Measurements from ENCODE around the gene GPR176.
A peak's percentile ranks its signal among the peaks of the same experiment; 100 is the strongest.

GPR176 gene

DNA sequence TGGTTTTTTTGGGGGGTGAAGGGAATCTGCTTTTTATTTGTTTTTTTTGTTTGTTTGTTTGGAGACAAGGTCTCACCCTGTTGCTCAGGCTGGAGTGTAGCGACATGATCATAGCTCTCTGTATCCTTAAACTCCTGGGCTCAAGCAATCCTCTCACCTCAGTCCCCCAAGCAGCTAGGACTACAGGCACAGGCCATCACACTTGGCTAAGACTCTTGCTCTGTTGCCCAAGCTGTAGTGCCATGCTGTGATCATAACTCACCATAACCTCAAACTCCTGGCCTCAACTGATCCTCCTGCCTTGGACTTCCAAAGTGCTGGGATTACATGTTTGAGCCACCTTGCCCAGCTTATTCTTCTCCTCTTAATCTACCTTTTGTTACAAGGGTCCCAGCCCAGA lies 31.8 kb downstream of the GPR176 start:
- no peak for DNase-seq

DNA sequence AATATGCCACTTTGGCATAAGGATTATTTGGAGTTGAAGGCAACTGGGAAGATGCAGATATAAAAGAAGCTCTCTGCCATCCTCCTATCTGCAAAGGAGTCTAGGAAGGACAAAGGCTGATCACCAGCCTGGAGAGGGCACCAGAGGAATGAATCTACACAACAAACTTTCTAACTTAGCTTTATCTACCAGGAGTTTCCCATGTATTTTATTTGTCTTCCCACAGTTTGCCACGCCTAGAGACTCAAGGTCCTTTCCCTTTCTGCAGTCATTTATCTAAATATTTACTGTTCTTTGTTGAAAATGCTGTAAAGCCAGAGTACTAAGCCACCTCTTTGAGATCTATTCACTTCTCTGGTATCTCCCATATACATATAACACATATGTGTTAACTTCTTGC lies 32.2 kb downstream of the GPR176 start:
- DNase-seq = no peak

DNA sequence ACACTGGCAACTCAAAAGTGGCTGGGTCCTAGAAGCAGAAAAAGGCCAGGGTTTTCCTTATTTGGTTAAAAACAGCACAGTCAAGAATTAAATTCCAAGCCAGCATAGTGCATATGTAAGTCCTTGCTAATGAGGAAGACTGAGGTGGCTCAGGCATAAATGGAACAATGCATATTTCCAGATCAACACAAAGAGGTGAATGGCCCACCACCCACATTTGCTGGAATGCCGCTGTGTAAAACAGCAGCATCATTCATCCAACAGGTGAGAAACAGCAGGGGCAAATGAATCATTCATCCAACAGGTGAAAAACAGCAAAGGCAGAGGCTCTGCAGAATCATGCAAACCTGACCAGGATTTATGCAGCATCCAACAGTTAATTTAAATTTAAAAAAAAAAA lies 32.9 kb downstream of the GPR176 start:
- DNase-seq = no peak

DNA sequence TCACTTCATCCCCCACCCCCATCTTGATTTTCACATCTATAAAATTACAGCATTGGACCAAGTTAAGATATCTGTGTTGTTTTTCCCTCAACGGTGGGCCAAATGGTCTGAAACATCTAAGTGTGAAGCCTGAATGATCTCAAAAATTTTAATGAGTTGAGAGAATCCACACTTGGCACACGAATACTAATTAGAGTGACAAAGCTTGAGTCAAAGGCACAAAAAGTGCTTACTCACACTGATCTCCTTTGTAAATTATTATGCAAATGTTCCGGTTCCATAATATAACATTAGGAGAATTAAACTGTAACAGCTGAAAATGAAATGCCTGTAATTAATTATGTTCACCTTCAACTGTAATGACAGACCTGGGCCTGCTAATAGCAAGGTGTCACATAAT lies 33.6 kb downstream of the GPR176 start:
- DNase-seq = no peak

DNA sequence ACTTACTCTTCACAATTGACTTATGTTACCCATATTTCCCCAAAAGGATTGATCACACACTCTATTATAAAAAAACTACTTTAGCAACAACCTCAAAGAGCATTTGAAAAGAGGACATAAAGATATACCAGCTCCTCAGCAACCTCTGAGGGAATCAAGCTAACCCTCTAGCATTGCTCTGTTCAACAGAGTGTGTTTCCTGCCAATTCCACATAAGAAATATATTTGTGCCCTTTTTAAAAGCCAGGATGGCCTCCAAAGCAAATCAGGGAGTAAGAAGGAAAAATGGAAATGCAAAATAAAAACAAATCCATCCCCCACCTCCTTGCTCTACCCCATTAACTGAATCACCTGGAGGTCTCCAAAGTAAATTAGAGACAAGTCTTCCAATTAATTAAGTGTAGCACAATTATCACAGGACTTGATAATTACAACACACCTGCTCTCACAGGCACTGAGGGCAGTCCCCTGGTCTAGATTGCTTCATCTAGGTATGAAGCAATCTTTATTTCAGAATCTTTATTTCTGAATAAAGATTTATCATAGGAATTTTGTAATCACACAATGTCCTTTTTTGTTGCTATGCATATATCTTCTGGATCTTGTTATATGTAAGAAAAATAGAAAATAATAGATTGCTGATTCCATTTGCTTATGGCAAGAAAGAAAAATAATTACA lies 34.8 kb downstream of the GPR176 start:
- DNase-seq = no peak

DNA sequence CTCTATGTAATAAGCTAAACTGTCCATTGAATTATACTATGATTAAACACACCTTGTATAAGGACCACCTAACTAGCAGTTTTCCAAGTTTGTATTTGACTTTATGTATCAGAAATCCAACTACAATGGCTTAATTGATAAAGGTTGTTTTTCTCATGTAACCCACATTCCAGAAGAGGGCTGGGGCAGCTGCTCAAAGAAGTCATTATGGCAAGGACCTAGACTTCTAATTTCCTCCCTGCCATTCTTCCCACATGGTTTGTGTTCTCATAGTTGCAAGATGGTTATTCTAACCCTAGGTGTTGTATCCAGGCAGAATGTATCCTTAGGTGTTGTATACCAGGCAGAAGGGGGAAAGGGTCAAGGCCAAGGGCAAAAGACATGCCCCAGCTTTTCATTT lies 35.7 kb downstream of the GPR176 start:
- DNase-seq = no peak

DNA sequence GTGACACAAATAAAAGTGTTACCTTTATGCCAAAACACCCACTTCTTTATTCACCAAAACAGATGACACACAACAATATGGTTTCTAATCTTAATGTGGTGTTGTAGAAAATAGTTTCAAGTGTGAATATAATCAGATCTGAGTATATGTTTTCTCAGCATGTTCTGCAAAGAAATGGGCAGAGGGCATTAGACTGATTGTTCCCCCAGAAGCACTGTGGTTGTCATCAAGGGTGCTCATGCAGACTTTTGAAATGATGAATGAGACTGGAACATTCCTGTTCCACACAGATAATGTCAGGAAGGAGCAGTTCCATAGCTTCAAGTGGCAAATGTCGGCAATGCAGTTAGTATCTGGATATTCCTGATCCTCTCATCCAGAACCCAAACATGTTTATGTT lies 37.5 kb downstream of the GPR176 start:
- DNase-seq = no peak

DNA sequence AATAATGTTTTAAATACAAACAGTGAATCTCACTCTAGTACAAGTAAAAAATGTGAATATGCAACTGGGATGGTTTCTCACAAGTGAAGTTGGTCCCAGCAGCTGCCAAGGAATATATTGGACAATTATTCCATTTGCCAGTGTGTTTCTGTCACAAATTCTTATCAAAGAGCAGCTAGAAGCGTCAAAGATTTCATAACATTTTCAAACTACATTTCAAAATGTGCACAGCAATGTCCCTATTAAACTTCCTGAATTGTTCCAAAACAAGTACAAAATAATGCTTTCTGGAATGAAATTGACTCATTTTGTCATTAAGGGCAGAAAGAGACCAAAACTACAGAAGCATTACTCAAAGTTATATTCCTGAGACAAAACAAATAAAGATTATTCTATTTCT lies 38.3 kb downstream of the GPR176 start:
- DNase-seq = no peak

DNA sequence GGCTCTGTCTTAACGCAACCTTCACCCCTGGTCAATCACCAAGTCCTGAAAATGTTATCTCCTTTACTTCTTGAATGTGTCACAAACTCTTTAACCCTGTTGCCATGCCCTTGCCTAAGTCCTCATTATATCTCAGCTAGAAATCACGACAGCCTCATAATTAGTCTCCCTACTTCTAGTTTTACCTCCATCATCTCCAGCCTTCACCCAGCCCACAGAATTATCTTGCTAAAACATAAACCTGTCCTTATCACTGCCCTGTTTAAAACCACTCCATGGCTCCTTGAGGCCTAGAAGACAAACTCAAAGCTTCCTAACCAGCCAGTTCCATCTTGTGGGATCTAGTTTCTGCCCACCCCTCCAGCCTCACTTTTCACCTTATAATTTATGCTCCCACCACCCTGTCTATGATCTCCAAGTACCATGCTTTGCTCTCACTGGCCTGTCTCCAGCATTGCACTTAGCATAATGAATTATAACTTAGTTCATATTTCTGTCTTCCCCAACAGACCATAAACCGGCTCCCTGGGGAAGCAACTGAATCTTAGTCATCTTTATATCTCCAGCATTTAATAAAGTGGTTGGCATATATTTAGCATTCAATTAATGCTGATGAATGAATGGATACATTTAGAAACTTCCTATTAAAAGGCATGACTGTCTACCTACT lies 39.2 kb downstream of the GPR176 start:
- no peak for DNase-seq

DNA sequence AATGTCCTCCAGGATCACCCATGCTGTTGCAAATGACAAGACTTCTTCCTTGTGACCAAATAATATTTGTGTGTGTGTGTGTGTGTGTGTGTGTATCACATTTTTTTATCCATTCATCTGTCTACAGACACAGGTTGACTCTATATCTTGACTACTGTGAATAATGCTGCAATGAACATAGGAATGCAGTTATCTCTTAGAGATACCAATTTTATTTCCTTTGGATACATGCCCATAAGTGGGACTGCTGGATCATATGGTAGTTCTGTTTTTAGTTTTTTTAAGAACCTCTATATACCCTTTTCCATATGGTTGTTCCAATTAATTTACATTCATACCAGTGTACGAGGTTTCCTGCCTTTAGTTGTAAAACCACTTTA lies 41.7 kb downstream of the GPR176 start:
- no peak for DNase-seq

DNA sequence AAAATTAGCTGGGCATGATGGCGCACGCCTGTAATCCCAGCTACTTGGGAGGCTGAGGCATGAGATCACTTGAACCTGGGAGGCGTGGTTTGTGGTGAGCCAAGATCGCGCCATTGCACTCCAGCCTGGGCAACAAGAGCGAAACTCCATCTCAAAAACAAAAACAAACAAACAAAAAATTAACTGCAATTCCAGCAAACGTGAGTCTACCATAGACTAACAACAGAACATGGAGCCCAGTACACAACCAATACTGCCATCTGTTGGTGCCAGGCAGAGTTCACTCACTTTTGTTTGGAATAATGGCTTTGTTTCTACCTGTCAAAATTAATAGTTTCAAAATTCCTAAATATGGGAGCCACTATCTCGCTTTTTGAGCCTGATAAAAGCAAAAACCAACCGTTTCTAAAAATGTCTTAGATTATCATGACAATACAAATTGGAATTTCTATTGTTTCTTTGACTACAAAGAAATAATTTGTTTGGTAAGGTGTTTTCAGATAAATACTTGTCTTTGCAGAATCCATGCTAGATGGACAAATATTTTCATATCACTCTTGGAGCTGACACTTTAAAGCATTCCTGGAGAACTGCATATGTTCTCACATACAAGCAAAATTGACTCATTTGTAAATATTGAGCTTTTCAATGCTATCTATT lies 45.0 kb downstream of the GPR176 start:
- DNase-seq = peak; percentile 6

DNA sequence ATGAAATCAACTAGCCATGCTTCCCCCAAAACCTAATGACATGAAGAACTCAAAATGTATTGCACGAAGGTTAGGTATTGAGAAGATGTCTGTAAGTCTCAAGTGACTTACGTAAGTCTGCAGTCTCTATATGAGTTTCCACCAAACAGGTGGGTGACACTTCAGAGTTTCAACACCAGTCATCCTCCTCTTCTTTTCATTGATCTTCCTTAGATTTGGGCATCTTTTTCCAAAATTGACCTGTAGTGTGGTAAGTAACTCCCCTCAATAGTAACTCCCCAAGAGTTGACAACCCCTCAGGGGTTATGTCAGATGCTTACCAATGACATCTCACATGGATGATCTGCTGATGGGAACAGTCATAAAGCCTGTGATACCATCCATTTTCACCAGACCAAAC lies 46.1 kb downstream of the GPR176 start:
- no peak for DNase-seq

DNA sequence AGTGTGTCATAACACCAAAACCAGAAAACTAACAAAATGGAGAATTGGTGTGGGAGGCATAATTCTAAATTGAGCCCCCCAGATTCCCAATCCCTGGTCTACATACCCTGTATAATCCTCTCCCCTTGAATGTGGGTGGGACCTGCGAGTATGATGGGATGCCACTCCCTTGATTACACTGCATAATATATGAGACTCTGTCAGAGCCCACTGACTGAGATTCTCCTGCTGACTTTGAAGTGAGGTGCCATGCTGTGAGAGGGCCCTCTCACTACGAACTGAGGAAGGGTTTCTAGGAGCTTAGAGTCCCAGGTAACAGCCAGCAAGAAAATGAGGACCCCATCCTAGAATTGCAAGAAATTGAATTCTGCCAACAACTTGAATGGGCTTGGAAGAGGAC lies 49.5 kb downstream of the GPR176 start:
- DNase-seq = no peak

DNA sequence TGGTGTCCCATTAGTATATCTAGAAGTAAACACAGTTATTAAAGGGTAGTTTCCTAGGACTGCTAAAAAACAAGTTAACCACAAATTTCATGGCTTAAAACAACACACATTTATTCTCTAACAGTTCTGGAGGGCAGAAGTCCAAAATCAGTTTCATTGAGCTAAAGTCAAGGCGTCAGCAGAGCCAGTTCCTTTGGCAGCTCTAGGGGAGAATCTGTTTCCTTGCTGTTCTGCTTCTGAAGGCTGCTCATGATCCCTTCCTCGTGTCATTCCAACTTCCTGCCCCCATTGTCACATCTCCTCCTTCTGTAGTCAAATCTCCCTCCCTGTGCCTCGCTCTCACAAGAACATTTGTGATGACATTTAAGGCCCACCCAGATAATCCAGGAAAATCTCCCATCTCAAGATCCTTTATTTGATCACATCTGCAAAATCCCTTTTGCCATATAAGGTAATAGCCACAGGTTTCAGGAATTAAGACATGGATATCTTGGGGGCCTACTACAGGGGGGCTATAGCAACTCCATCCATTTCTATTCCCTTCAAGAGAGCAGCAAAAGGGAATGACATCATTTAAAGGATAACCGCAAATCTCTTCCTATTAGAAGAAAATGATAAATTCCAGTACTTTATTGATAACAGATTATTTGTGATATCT lies 50.1 kb downstream of the GPR176 start:
- DNase-seq = no peak

DNA sequence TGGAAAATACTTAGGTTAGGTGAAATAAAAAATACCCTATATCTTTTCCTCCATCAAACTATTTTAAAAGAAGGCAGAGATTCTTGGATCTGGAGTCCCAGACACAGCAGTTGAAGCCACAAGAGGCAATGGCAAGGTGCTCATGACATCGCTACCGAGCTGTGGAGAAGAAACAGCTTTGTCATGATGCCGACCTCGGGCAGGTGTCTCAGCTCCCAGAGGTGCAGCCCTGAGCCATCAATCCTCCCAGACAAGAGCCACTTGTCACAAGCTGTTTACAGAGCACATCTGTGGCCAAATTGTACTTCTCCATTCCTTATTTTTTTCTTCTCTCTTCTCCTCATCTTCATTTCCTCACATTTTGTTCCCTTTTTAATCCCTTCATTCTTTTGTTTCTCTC lies 50.8 kb downstream of the GPR176 start:
- DNase-seq = peak; percentile 27

DNA sequence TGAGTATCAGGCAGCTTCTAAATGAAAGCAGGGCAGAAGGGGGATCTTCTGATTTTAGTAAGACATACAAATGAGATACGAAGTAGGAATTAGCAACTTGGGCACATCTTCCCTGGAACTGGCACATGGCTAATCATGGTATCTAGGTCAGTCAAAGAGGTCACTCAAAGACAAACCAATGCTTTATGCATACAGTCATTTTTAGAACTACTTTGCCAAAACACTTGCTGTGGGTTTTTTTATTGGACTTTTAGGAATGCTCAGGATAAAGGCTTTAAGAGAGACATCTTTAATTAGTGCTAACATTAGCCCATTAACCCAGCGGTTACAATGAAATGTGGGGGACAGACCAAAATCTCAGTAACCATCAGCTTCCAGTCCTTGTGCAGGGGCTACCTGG lies 51.7 kb downstream of the GPR176 start:
- DNase-seq = no peak

DNA sequence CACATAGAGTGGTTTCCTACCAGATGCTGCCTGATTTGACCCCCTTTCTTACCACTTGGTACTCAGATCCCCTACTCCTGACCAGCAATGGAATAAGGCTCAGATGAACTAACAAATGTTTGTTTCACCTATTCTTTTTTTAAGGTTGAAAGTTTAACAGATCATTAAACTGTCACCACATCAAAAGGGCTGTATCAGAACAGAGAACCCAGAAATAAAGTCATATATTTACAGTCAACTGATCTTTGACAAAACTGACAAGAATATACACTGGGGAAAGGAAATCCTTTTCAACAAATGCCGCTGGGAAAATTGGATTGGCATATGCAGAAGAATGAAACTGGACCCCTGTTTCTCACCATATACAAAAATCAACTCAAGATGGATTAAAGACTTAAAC lies 56.0 kb downstream of the GPR176 start:
- no peak for DNase-seq

DNA sequence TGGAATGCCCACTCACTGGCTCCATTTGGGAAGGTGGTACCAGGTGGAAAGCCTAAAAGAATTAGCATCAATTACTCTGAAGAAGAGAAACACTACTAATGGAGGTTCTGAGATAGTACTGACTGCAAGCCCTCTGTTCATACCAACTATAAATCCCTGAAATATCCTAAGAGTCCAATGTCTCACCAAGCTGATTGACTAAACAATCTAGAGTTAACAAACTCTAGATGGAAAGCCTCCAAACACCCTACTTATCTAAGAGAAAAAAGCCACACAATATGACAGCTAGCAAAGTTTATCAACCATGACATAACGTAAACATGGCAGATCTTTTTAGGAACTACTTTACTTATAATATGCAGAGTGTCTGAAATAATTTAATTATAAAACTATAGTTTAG lies 59.2 kb downstream of the GPR176 start:
- DNase-seq = no peak

DNA sequence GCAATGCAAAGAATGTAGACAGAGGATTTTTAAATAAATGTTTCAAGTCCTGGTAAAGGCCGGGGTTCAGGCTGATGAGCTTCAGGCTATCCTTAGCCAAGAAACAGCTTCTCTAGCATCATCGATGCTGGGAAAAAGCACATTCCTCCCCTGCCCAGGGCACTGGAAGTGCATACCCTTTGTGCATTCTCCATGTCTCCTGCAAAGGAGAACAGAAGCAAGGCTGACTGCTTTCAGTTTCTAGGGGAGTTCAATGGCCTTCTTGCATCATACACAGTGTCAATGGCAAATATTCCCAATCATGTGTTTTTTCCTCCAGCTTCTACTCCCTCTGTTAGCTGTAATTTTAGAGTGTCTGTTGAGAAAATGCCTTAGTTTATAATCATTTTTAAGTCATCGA lies 59.9 kb downstream of the GPR176 start:
- no peak for DNase-seq

DNA sequence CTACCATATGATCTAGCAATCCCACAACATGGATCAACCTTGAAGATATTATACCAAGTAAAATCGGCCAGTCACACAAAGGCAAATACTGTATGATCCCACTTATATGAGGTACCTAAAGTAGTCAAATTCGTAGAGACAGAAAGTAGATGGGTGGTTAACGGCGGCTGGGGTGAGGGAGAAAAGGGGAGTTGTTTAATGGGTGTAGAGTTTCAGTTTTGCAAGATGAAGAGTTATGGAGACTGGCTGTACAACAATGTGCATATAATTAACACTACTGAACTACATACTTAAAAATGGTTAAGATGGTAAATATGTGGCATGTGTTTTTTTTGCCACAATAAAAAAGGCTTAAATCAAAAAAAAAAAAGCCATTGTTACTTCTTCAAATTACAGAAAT lies 60.4 kb downstream of the GPR176 start:
- no peak for DNase-seq

DNA sequence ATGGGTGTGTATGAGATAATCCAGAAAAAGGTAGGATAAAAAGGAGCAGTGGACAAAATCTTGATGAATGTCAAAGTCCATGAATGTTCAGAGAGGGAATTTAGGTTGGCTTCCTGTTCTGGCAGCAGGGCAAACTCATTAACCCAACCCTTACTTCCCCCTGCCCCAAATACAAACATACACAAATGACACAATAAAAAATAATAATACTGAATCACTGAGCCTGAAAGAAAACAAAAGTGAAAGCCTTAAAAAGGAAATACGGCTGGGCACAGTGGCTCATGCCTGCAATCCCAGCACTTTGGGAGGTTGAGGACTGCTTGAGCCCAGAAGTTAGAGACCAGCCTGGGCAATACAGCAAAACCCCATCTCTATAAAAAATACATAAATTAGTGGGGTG lies 62.9 kb downstream of the GPR176 start:
- no peak for DNase-seq

DNA sequence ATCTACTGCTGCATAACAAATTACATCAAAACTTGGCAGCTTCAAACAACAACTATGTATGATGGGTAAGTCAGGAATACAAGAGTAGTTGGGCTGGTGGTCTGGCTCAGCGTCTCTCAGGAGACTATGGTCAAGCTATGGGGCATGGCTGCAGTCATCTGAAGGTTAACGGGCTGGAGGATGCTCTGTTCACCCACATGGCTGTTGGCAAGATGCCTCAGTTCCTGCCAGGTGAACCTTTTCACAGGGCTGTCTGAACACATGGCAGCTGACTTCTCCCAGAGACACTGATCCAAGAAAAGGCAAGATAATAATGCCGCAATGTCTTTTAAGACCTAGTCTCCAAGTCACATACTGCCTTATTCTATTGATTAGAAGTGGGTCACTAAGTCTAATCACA lies 63.7 kb downstream of the GPR176 start:
- no peak for DNase-seq

DNA sequence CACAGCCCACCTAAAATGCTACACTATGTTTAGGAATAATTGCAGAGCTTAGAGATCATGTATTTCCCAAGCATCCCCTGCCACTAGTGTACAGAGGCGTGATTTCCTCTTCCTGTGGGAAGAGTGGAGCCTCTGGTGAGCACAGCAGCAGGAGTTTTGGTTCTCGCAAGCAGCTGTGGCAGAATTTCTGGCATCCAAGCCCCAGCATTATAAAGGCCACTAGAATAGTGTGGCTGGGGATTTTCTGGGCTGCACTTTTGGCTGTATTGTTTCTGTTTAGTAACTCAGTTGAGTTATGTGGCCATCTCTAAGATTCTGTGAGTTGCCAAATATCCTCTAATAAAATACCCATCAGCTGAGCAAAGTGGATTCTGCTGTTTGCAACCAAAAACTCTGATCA lies 64.7 kb downstream of the GPR176 start:
- DNase-seq = no peak

DNA sequence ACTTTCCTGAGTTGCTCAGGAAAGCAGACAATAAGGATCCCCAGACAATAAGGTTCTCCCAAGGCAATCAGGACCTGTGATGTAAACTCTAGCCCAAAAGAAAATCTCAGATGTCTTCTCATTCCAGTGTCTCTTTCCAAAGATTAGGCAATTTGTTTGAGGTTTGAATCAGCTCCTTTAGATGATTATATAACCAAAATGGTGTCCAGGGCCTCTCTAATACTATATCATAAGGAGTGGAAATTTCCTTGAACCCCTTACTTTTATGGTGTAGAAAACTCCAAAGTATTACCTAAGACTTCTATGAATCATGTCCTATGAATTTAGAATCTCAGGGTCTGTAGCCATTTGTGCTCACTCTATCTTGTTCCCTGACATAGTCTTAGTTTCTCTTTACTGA lies 65.9 kb downstream of the GPR176 start:
- DNase-seq = no peak

All from NCI-H524 treated with DMSO at 0.1 percent for 48 hours (cell line).